DMS 273 treated with DMSO at 0.1 percent for 48 hours (cell line): ENCODE measurements around the gene AGPAT2.

Experiments
- DNase-seq: peaks from one replicate; lab custom pipeline; 2025; lab: John Stamatoyannopoulos, UW

Gene AGPAT2

GRCh38 chr9:136686794-136687711 is at the start of gene AGPAT2:
TSS of gene AGPAT2 (minus strand) at chr9:136687457. CDS start at chr9:136687357, 100 bp downstream.
- no peak for DNase-seq

- no peak for DNase-seq
Measured at GRCh38 chr9:136735812-136736480, 48.7 kb upstream of the AGPAT2 start.

- DNase-seq: no peak
Measured at GRCh38 chr9:136734837-136735496, 47.7 kb upstream of the AGPAT2 start.

- no peak for DNase-seq
Measured at GRCh38 chr9:136733611-136734010, 46.4 kb upstream of the AGPAT2 start.

- DNase-seq: no peak
Measured at GRCh38 chr9:136732444-136733178, 45.4 kb upstream of the AGPAT2 start.

GRCh38 chr9:136729926-136730325 is 42.7 kb upstream of the AGPAT2 start:
- no peak for DNase-seq

GRCh38 chr9:136729144-136729543 is 41.9 kb upstream of the AGPAT2 start:
- no peak for DNase-seq

- no peak for DNase-seq
Measured at GRCh38 chr9:136728548-136729123, 41.4 kb upstream of the AGPAT2 start.

- peak; percentile 31 for DNase-seq
Measured at GRCh38 chr9:136728080-136728547, 40.9 kb upstream of the AGPAT2 start.

- no peak for DNase-seq
Measured at GRCh38 chr9:136726631-136727191, 39.5 kb upstream of the AGPAT2 start.

- DNase-seq: no peak
Measured at GRCh38 chr9:136726118-136726517, 38.9 kb upstream of the AGPAT2 start.

- no peak for DNase-seq
Measured at GRCh38 chr9:136725612-136726011, 38.4 kb upstream of the AGPAT2 start.

GRCh38 chr9:136724772-136725171 is 37.5 kb upstream of the AGPAT2 start:
- DNase-seq: no peak

- no peak for DNase-seq
Measured at GRCh38 chr9:136723989-136724388, 36.7 kb upstream of the AGPAT2 start.

GRCh38 chr9:136723362-136723976 is 36.2 kb upstream of the AGPAT2 start:
- no peak for DNase-seq

GRCh38 chr9:136722969-136723356 is 35.7 kb upstream of the AGPAT2 start:
- no peak for DNase-seq

- DNase-seq: no peak
Measured at GRCh38 chr9:136722093-136722968, 35.1 kb upstream of the AGPAT2 start.

GRCh38 chr9:136721339-136722092 is 34.3 kb upstream of the AGPAT2 start:
- DNase-seq: no peak

GRCh38 chr9:136720898-136721338 is 33.7 kb upstream of the AGPAT2 start:
- DNase-seq: no peak
